Karpas-422 (cell line): ENCODE data around the gene SLC35G4. TPM values are rescaled to one million over a fixed set of nuclear protein-coding genes. Genes with fewer than 3 reads are reported as not detected.
"Not testable (repeated sequence)": the region's sequence is repeated elsewhere in the genome, so short reads cannot be mapped to it uniquely, and the experiment has no call there.

ENCODE experiments used
- DNase-seq: peaks from one replicate; pipeline ENCODE4 v3.0.0-alpha.2; 2015
- H2AFZ ChIP-seq: fragments of 200-600 bp; sonication (generic); 2 replicates; pipeline ENCODE4 v1.6.1; 2014; ENCODE audit warnings: antibody characterized with exemption, low read length, mixed read lengths
- H3K27ac ChIP-seq: fragments of 200-600 bp; sonication (generic); 2 replicates; pipeline ENCODE4 v1.5.1; 2014; ENCODE audit warnings: mild to moderate bottlenecking, low read length, moderate library complexity
- H3K27me3 ChIP-seq: fragments of 200-600 bp; sonication (generic); 2 replicates; pipeline ENCODE4 v1.6.1; 2014; ENCODE audit warnings: low read length, mixed read lengths
- H3K36me3 ChIP-seq: fragments of 200-600 bp; sonication (generic); 2 replicates; pipeline ENCODE4 v1.6.1; 2014; ENCODE audit warnings: low read length, mixed read lengths; ENCODE audit not compliant: insufficient read depth
- H3K4me1 ChIP-seq: fragments of 200-600 bp; sonication (generic); 2 replicates; pipeline ENCODE4 v1.6.1; 2014; ENCODE audit warnings: mild to moderate bottlenecking, low read length, mixed read lengths
- H3K4me2 ChIP-seq: fragments of 200-600 bp; sonication (generic); 2 replicates; pipeline ENCODE4 v1.6.1; 2014; ENCODE audit warnings: low read length, low read depth, mild to moderate bottlenecking; ENCODE audit not compliant: poor library complexity, severe bottlenecking
- H3K4me3 ChIP-seq: fragments of 200-600 bp; sonication (generic); 2 replicates; pipeline ENCODE4 v1.5.1; 2014; ENCODE audit warnings: mild to moderate bottlenecking, antibody characterized with exemption, low read length, mixed read lengths
- H3K79me2 ChIP-seq: fragments of 200-600 bp; sonication (generic); 2 replicates; pipeline ENCODE4 v1.6.1; 2014; ENCODE audit warnings: mild to moderate bottlenecking, low read length, mixed read lengths
- H3K9ac ChIP-seq: fragments of 200-600 bp; sonication (generic); 2 replicates; pipeline ENCODE4 v1.6.0; 2014; ENCODE audit warnings: low read length
- H3K9me2 ChIP-seq: fragments of 200-600 bp; sonication (generic), shearing (Covaris generic); replicated peaks from 2 replicates; pipeline ENCODE4 v1.6.0; 2014; ENCODE audit warnings: mild to moderate bottlenecking, low read length, moderate library complexity; ENCODE audit not compliant: insufficient read depth
- H3K9me3 ChIP-seq: fragments of 300-700, 200-600 bp; sonication (generic); 2 replicates; pipeline ENCODE4 v1.6.1; 2014; ENCODE audit warnings: low read length, mixed read lengths
- H4K20me1 ChIP-seq: fragments of 200-600 bp; sonication (generic); 2 replicates; pipeline ENCODE4 v1.6.1; 2014; ENCODE audit warnings: mild to moderate bottlenecking, antibody characterized with exemption, low read length, low read depth; ENCODE audit not compliant: insufficient read depth
- total RNA-seq: library from RNA; depleted of rRNA; stranded (reverse); fragments of >200 nt; shearing (Covaris generic); gene quantifications from 2 replicates; pipeline ENCODE4 v1.2.3, GENCODE V29; 2014; ENCODE audit warnings: low replicate concordance

The SLC35G4 gene
- total RNA-seq, 1 experiment from 2014 or later: not detected

DNA sequence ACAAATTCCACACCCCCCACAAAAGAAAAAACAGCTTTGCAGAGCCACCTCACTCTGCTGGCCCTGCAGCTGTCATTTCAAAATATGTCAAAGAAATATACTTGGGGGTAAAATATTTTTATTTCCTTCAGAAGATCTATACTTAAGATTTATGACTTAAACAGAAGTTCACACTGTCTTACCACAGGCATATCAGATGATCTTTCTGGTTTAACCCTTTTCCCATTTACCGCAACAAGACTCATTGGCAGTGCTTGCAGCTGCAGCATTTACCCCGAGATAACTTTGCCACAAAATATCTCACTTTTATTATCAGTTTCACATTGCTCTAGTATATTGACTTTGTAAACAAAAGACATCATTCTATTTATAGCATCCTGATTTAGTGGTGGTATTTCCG, 21.6 kb upstream of the SLC35G4 start:
- Histone ChIP-seq H3K27me3 (no peaks in the 10 kb centered on the region), H3K9me2 (no peaks in the 10 kb centered on the region), H4K20me1 (no peaks in the 10 kb centered on the region), H3K9me3 (no peaks in the 10 kb centered on the region), H3K9ac (no peak overlapping the region), H2AFZ (no peak overlapping the region), H3K4me3 (no peak overlapping the region), H3K4me2 (no peak overlapping the region), H3K36me3 (no peaks in the 10 kb centered on the region), H3K79me2 (no peaks in the 10 kb centered on the region), H3K4me1 (no peaks in the 10 kb centered on the region), H3K27ac (no peak overlapping the region)
- no peak for DNase-seq

DNA sequence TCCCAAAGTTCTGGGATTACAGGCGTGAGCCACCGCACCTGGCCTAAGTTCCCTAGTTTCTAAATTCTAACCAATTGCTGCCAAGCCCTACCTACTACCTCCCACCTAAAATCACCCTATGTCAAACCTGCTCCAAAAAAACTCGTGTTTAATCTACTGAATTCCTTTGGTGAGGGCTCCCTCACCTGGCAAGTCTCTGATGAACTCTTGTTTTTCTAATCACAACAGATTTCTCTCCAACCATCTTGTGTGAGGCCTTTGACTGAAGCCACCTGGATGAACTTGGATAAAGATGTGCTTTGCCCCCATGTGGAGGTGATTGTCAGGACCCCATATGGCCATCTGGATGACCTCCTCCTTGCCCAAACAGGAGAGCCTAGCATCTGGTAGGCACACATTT, 17.4 kb upstream of the SLC35G4 start:
- H3K4me2 ChIP-seq: no peak overlapping the region
- H3K27me3 ChIP-seq: no peaks in the 10 kb centered on the region
- H3K9ac ChIP-seq: no peak overlapping the region
- no peaks in the 10 kb centered on the region for H3K9me3 ChIP-seq
- no peaks in the 10 kb centered on the region for H4K20me1 ChIP-seq
- H3K27ac ChIP-seq: no peak overlapping the region
- DNase-seq: peak; percentile 43
- H3K9me2 ChIP-seq: no peaks in the 10 kb centered on the region
- H3K79me2 ChIP-seq: no peaks in the 10 kb centered on the region
- H3K4me1 ChIP-seq: no peaks in the 10 kb centered on the region
- H2AFZ ChIP-seq: no peak overlapping the region
- no peaks in the 10 kb centered on the region for H3K36me3 ChIP-seq
- no peak overlapping the region for H3K4me3 ChIP-seq

DNA sequence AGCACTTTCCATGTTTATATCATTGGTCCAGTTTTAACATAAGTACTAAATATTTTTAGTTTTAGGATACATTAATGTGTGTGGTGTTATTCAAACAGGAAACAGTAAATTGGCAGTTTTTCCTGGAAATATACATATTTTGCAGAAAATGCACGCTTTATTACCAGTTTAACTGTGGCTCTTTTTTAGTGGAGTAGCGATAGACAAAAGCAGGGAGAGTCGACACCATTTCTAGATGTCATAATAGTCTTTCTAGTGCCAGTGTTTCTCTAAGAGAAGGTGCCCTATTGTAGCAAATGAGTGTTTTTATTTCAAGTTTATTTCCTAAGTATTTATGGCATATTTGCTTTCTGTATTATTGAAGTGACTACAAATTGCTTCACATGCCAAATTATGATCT, 9.1 kb upstream of the SLC35G4 start:
- H3K27ac ChIP-seq: no peak overlapping the region
- no peak for DNase-seq
- no peaks in the 10 kb centered on the region for H3K79me2 ChIP-seq
- H3K4me2 ChIP-seq: no peak overlapping the region
- no peaks in the 10 kb centered on the region for H3K9me3 ChIP-seq
- H3K4me1 ChIP-seq: no peaks in the 10 kb centered on the region
- H3K27me3 ChIP-seq: no peaks in the 10 kb centered on the region
- no peak overlapping the region for H2AFZ ChIP-seq
- H3K9ac ChIP-seq: no peak overlapping the region
- H3K36me3 ChIP-seq: no peaks in the 10 kb centered on the region
- H3K9me2 ChIP-seq: no peaks in the 10 kb centered on the region
- no peaks in the 10 kb centered on the region for H4K20me1 ChIP-seq
- no peak overlapping the region for H3K4me3 ChIP-seq

DNA sequence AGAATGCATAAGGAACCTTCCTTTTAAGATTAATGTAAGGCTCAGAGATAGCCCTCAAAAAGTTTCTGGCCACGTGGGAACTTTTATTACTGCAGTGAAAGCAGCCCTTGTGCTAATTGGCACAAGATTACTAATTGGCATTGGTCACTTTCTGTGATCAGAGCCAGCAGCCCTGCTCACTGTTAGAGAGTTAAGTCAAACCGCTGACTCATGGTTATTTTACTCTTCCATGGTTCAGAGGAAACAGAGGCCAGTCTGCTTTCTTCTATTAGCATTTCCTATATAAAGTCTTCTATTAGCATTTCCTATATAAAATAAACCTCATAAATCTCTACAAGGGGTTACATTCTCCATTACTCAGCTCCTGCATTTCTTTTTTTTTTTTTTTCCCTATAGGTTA, 1.5 kb upstream of the SLC35G4 start:
- Histone ChIP-seq H3K9me3 (no peaks in the 10 kb centered on the region), H3K27ac (no peak overlapping the region), H3K4me2 (no peak overlapping the region), H2AFZ (no peak overlapping the region), H3K4me1 (no peaks in the 10 kb centered on the region), H3K9me2 (no peaks in the 10 kb centered on the region), H3K36me3 (no peaks in the 10 kb centered on the region), H3K79me2 (no peaks in the 10 kb centered on the region), H3K4me3 (no peak overlapping the region), H3K27me3 (no peaks in the 10 kb centered on the region), H4K20me1 (no peaks in the 10 kb centered on the region), H3K9ac (no peak overlapping the region)
- DNase-seq: no peak

DNA sequence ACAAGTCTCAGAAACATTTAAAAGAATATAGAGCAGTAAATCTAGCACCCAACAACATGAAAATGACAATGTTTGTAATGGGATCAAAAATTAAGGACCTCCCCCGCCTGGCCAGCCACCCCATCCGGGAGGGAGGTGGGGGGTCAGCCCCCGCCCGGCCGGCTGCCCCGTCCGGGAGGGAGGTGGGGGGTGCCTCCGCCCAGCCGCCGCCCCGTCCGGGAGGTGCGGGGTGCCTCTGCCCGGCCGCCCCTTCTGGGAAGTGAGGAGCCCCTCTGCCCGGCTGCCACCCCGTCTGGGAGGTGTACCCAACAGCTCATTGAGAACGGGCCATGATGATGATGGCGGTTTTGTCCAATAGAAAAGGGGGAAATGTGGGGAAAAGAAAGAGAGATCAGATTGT, 778 bp upstream of the SLC35G4 start:
- H3K4me1 ChIP-seq, H3K4me3 ChIP-seq, H3K9ac ChIP-seq, H3K79me2 ChIP-seq, H3K9me2 ChIP-seq, H2AFZ ChIP-seq, H3K36me3 ChIP-seq, H4K20me1 ChIP-seq, H3K27ac ChIP-seq, H3K27me3 ChIP-seq, DNase-seq, H3K9me3 ChIP-seq, H3K4me2 ChIP-seq: not testable (repeated sequence)

DNA sequence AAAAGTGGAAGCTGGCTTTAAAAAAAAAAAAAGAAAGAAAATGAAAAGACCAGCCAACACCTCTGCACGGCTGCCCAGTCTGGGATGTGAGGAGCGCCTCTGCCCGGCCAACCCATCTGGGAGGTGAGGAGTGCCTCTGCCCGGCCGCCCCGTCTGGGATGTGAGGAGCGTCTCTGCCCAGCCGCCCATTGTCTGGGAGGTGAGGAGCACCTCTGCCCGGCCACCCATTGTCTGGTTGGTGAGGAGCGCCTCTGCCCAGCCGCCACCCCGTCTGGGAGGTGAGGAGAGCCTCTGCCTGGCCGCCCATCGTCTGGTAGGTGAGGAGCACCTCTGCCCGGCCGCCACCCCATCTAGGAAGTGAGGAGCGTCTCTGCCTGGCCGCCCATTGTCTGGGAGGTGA, 3.7 kb downstream of the SLC35G4 start:
- H3K27ac ChIP-seq, H3K27me3 ChIP-seq, H3K4me2 ChIP-seq, H4K20me1 ChIP-seq, H3K9ac ChIP-seq, H3K9me2 ChIP-seq, H3K4me1 ChIP-seq, DNase-seq, H3K36me3 ChIP-seq, H3K4me3 ChIP-seq, H2AFZ ChIP-seq, H3K79me2 ChIP-seq, H3K9me3 ChIP-seq: not testable (repeated sequence)

DNA sequence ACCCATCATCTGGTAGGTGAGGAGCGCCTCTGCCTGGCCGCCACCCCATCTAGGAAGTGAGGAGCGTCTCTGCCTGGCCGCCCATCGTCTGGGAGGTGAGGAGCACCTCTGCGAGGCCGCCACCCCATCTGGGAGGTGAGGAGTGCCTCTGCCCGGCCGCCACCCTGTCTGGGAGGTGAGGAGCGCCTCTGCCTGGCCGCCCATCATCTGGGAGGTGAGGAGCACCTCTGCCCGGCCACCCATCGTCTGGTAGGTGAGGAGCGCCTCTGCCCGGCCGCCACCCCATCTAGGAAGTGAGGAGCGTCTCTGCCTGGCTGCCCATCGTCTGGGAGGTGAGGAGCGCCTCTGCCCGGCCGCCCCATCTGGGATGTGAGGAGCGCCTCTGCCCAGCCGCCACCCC, 4.2 kb downstream of the SLC35G4 start:
- not testable (repeated sequence) for H3K79me2 ChIP-seq, H3K27ac ChIP-seq

DNA sequence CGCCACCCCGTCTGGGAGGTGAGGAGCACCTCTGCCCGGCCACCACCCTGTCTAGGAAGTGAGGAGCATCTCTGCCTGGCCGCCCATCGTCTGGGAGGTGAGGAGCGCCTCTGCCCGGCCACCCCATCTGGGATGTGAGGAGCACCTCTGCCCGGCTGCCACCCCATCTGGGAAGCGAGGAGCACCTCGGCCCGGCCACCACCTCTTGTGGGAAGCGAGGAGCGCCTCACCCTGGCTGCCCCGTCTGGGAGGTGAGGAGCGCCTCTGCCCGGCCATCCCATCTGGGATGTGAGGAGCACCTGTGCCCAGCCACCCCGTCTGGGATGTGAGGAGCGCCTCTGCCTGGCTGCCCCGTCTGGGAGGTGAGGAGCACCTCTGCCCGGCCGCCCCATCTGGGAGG, 4.6 kb downstream of the SLC35G4 start:
- not testable (repeated sequence) for H3K9ac ChIP-seq, H3K79me2 ChIP-seq, H2AFZ ChIP-seq, H4K20me1 ChIP-seq, H3K4me2 ChIP-seq, DNase-seq, H3K9me2 ChIP-seq, H3K4me3 ChIP-seq, H3K36me3 ChIP-seq, H3K4me1 ChIP-seq, H3K27ac ChIP-seq, H3K9me3 ChIP-seq, H3K27me3 ChIP-seq

More for the DNA sequence above, 4.2 kb downstream of the SLC35G4 start:
- not testable (repeated sequence) for H4K20me1 ChIP-seq, H3K9me2 ChIP-seq, H3K4me2 ChIP-seq, DNase-seq, H3K36me3 ChIP-seq, H3K27me3 ChIP-seq, H3K4me3 ChIP-seq, H3K9me3 ChIP-seq, H3K9ac ChIP-seq, H2AFZ ChIP-seq, H3K4me1 ChIP-seq

DNA sequence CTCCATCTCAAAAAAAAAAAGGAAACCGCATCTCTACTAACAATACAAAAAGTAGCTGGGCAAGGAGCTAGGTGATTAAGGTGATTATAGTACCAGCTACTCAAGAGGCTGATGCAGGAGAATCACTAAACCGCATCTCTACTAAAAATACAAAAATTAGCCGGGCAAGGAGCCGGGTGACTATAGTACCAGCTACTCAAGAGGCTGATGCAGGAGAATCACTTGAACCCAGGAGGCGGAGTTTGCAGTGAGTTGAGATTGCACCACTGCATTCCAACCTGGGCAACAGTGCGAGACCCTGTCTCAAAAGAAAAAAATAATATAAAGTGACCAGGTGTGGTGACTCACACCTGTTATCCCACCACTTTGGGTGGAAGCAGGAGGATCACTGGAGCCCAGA, 5.6 kb downstream of the SLC35G4 start:
- H3K9me2 ChIP-seq, H3K79me2 ChIP-seq, H3K4me2 ChIP-seq, H4K20me1 ChIP-seq, H3K9me3 ChIP-seq, H3K4me1 ChIP-seq, H3K4me3 ChIP-seq, H3K9ac ChIP-seq, H3K27me3 ChIP-seq, H3K27ac ChIP-seq, H3K36me3 ChIP-seq, H2AFZ ChIP-seq, DNase-seq: not testable (repeated sequence)
